ENCODE results near the gene HHIP. TPM values are rescaled to one million over a fixed set of nuclear protein-coding genes. Genes with fewer than 3 reads are reported as not detected.

Gene HHIP
- total and polyA plus RNA-seq, 2 donors (not counting 1 experiment from before 2014, with no cell fraction given) = 0.39 TPM; not detected in 1

- POLR2A ChIA-PET = no interaction called here
- H3K4me2 ChIP-seq (replicated peaks; ENCODE audit: low read depth, low read length, poor library complexity, severe bottlenecking) = no peak overlapping the region
- H3K27me3 ChIP-seq (replicated peaks in 1 of 4; ENCODE audit: control extremely low read depth in 1 of 4, control insufficient read depth in 3 of 4, insufficient read depth in 4 of 4, low read length in 3 of 4) = no peaks in the 10 kb centered on the region
- Mint-ChIP-seq H3K4me3 (no peak overlapping the region), H3K9me3 (ENCODE audit: insufficient read depth) (no peaks in the 10 kb centered on the region), H3K27me3 (no peaks in the 10 kb centered on the region), H3K4me1 (no peaks in the 10 kb centered on the region), H3K27ac (no peak overlapping the region)
- no CpG with 5 or more reads among the region's 2 CpGs for WGBS (ENCODE audit: insufficient coverage)
- CTCF ChIA-PET = no interaction called here
- no peaks in the 10 kb centered on the region for H3K4me1 ChIP-seq (ENCODE audit: control insufficient read depth in 2 of 2, insufficient read depth in 2 of 2, low read length in 2 of 2)
- H3K27ac ChIP-seq (ENCODE audit: low read length in 2 of 2) = no peak overlapping the region
- TF ChIP-seq CTCF (IDR thresholded peaks at IDR 0.05) (no peak), EZH2 (IDR thresholded peaks at IDR 0.05; ENCODE audit: borderline replicate concordance, insufficient read depth, low read depth, low read length, poor library complexity, severe bottlenecking) (no peak)
- no peak overlapping the region for H3K9ac ChIP-seq (ENCODE audit: low read length)
- H3K36me3 ChIP-seq (replicated peaks in 1 of 2; ENCODE audit: control extremely low read depth in 1 of 2, control insufficient read depth in 1 of 2, extremely low read depth in 1 of 2, insufficient read depth in 2 of 2, low read length in 1 of 2) = no peaks in the 10 kb centered on the region
- DNase-seq (no peak), ATAC-seq (ENCODE audit: low read depth) (no peak)
- H2AFZ ChIP-seq (ENCODE audit: insufficient read depth, low read depth, low read length, poor library complexity, severe bottlenecking) = no peak overlapping the region
- no peaks in the 10 kb centered on the region for H4K20me1 ChIP-seq (ENCODE audit: control insufficient read depth, insufficient read depth, low read length, poor library complexity, severe bottlenecking)
- H3K4me3 ChIP-seq (ENCODE audit: control extremely low read depth in 1 of 5, extremely low read depth in 1 of 5, insufficient read depth in 1 of 5, low read depth in 2 of 5, low read length in 4 of 5) = no peak overlapping the region
- intact Hi-C loops (cut with micrococcal nuclease) = no loop called here
- no peaks in the 10 kb centered on the region for H3K79me2 ChIP-seq (ENCODE audit: control insufficient read depth, insufficient read depth, low read length)
- no peaks in the 10 kb centered on the region for H3K9me3 ChIP-seq (ENCODE audit: control extremely low read depth in 1 of 3, control insufficient read depth in 2 of 3, insufficient read depth in 1 of 3, low read length in 2 of 3)
These were observed 41.0 kb downstream of the HHIP start for GRCh38 chr4:144686921-144687320.

GRCh38 chr4:144687466-144687865 is 41.5 kb downstream of the HHIP start:
- H3K36me3 ChIP-seq (replicated peaks in 1 of 2; ENCODE audit: control extremely low read depth in 1 of 2, control insufficient read depth in 1 of 2, extremely low read depth in 1 of 2, insufficient read depth in 2 of 2, low read length in 1 of 2) = no peaks in the 10 kb centered on the region
- H3K9me3 Mint-ChIP-seq (ENCODE audit: insufficient read depth) = no peaks in the 10 kb centered on the region
- TF ChIP-seq EZH2 (IDR thresholded peaks at IDR 0.05; ENCODE audit: borderline replicate concordance, insufficient read depth, low read depth, low read length, poor library complexity, severe bottlenecking) (no peak), CTCF (IDR thresholded peaks at IDR 0.05) (no peak)
- no peaks in the 10 kb centered on the region for H3K4me1 ChIP-seq (ENCODE audit: control insufficient read depth in 2 of 2, insufficient read depth in 2 of 2, low read length in 2 of 2)
- ATAC-seq (ENCODE audit: low read depth) (no peak), DNase-seq (no peak)
- H3K4me1 Mint-ChIP-seq = no peaks in the 10 kb centered on the region
- intact Hi-C loops (cut with micrococcal nuclease) = no loop called here
- H3K27ac ChIP-seq (ENCODE audit: low read length in 2 of 2) = no peak overlapping the region
- ChIA-PET POLR2A (no interaction called here), CTCF (no interaction called here)
- H3K27ac Mint-ChIP-seq = no peak overlapping the region
- H3K4me3 Mint-ChIP-seq = no peak overlapping the region
- no peaks in the 10 kb centered on the region for H3K9me3 ChIP-seq (ENCODE audit: control extremely low read depth in 1 of 3, control insufficient read depth in 2 of 3, insufficient read depth in 1 of 3, low read length in 2 of 3)
- no CpG with 5 or more reads among the region's 1 CpG for WGBS (ENCODE audit: insufficient coverage)
- no peak overlapping the region for H3K9ac ChIP-seq (ENCODE audit: low read length)
- H3K27me3 ChIP-seq (replicated peaks in 1 of 4; ENCODE audit: control extremely low read depth in 1 of 4, control insufficient read depth in 3 of 4, insufficient read depth in 4 of 4, low read length in 3 of 4) = no peaks in the 10 kb centered on the region
- no peaks in the 10 kb centered on the region for H4K20me1 ChIP-seq (ENCODE audit: control insufficient read depth, insufficient read depth, low read length, poor library complexity, severe bottlenecking)
- no peak overlapping the region for H3K4me3 ChIP-seq (ENCODE audit: control extremely low read depth in 1 of 5, extremely low read depth in 1 of 5, insufficient read depth in 1 of 5, low read depth in 2 of 5, low read length in 4 of 5)
- no peaks in the 10 kb centered on the region for H3K79me2 ChIP-seq (ENCODE audit: control insufficient read depth, insufficient read depth, low read length)
- no peaks in the 10 kb centered on the region for H3K27me3 Mint-ChIP-seq
- H2AFZ ChIP-seq (ENCODE audit: insufficient read depth, low read depth, low read length, poor library complexity, severe bottlenecking) = no peak overlapping the region
- H3K4me2 ChIP-seq (replicated peaks; ENCODE audit: low read depth, low read length, poor library complexity, severe bottlenecking) = no peak overlapping the region

Data from B cell (primary cell).